HG03064 (cell line): Measurements from ENCODE around the gene ALDH18A1.

Source experiments
- ATAC-seq: cut with Tn5 transposase; IDR thresholded peaks from one replicate; pipeline ENCODE4 v1.9.1; 2021; ENCODE audit warnings: low read depth; ENCODE audit not compliant: unreplicated experiment

ALDH18A1 gene

GRCh38 chr10:95559896-95560277 is 96.6 kb downstream of the ALDH18A1 start:
- ATAC-seq = no peak

- no peak for ATAC-seq
These were observed 97.0 kb downstream of the ALDH18A1 start for GRCh38 chr10:95559471-95559870.

GRCh38 chr10:95558593-95559320 is 97.8 kb downstream of the ALDH18A1 start:
- ATAC-seq = no peak

GRCh38 chr10:95556994-95557767 is 99.3 kb downstream of the ALDH18A1 start:
- no peak for ATAC-seq
